Sigmoid colon (tissue), 7 donors: Measurements from ENCODE around the gene LUC7L2. TPM values are rescaled to one million over a fixed set of nuclear protein-coding genes. Genes with fewer than 3 reads are reported as not detected.
"Not testable (repeated sequence)": the region's sequence is repeated elsewhere in the genome, so short reads cannot be mapped to it uniquely, and the experiment has no call there.

Source experiments
- DNase-seq: peaks from one replicate; pipeline ENCODE4 v3.0.0-alpha.2; 2019
- H3K27ac ChIP-seq, 4 donors: fragments of 200-600 bp; sonication (generic); one replicate each; pipeline ENCODE4 v1.5.1; 2016 to 2019; ENCODE audit warnings: mild to moderate bottlenecking in 1 of 4
- H3K27me3 ChIP-seq, 3 donors: fragments of 200-600 bp; sonication (generic); one replicate each; pipeline ENCODE4 v1.5.1; 2019; ENCODE audit warnings: mild to moderate bottlenecking in 1 of 3
- H3K36me3 ChIP-seq, 4 donors: fragments of 200-600 bp; sonication (generic); one replicate each; pipeline ENCODE4 v1.5.1; 2016 to 2019
- H3K4me1 ChIP-seq, 4 donors: fragments of 200-600 bp; sonication (generic); one replicate each; pipeline ENCODE4 v1.5.1; 2017 to 2019
- H3K4me3 ChIP-seq, 4 donors: fragments of 200-600 bp; sonication (generic); one replicate each; pipeline ENCODE4 v1.5.1; 2017 to 2019; ENCODE audit warnings: mild to moderate bottlenecking in 2 of 4, moderate library complexity in 1 of 4
- H3K9me3 ChIP-seq, 4 donors: fragments of 200-600 bp in 3 of 4; sonication (generic) in 3 of 4; one replicate each; pipeline versions ENCODE4 v1.5.1 to v1.6.1; 2013 to 2019
- EP300 ChIP-seq, 4 donors: sonication (generic); formaldehyde crosslinking; IDR thresholded peaks; one replicate each; pipeline ENCODE4 v1.6.1; 2017; ENCODE audit warnings: antibody characterized with exemption in 4 of 4
- POLR2A ChIP-seq, 2 donors: fragments of 450-650 bp; IDR thresholded peaks; one replicate each; pipeline ENCODE4 v1.6.1; 2016; ENCODE audit warnings: antibody characterized with exemption in 2 of 2, mild to moderate bottlenecking in 2 of 2, moderate library complexity in 2 of 2
- POLR2AphosphoS5 ChIP-seq, 4 donors: sonication (generic); formaldehyde crosslinking; IDR thresholded peaks; one replicate each; pipeline ENCODE4 v1.6.1; 2017; ENCODE audit warnings: antibody characterized with exemption in 4 of 4
- WGBS, 2 donors: extraction: QIAGEN DNeasy Blood & Tissue Kit; methylation state at CpG; one replicate each; pipeline ENCODE4 v1.1.7; 2013; 5-methylcytosine and 5-hydroxymethylcytosine counted together
- intact Hi-C: fragments of 100-400 bp; cut with DNase I; formaldehyde crosslinking; loops from one replicate; pipeline ENCODE4 v1.15.1; 2023
- polyA plus RNA-seq, 3 donors: library from polyadenylated mRNA; stranded (reverse); fragments of 200-250 nt; gene quantifications; one replicate each; pipeline ENCODE4 v1.2.3, GENCODE V29; 2013
- total RNA-seq, 4 donors: library from RNA; depleted of rRNA; stranded (reverse); fragments of >200 nt; gene quantifications; one replicate each; pipeline ENCODE4 v1.1.0, GENCODE V29; 2016
- TF ChIP-seq, protein P1 (sequence below), 4 experiments: fragments of 450-650 bp in 3 of 4; fragments of 200-600 bp in 1 of 4; IDR thresholded peaks; one replicate each; pipeline ENCODE4 v1.5.1; 2016 to 2019; ENCODE audit warnings: antibody characterized with exemption in 4 of 4, mild to moderate bottlenecking in 3 of 4, moderate library complexity in 2 of 4
- donor health status: healthy with polysubstance abuse.
- donor health status: Bipolar disorder and iron deficiency.
- donor health status: healthy.

The LUC7L2 gene
- total and polyA plus RNA-seq, 7 donors: 23.8 to 79.1 (median 67.1) TPM

DNA sequence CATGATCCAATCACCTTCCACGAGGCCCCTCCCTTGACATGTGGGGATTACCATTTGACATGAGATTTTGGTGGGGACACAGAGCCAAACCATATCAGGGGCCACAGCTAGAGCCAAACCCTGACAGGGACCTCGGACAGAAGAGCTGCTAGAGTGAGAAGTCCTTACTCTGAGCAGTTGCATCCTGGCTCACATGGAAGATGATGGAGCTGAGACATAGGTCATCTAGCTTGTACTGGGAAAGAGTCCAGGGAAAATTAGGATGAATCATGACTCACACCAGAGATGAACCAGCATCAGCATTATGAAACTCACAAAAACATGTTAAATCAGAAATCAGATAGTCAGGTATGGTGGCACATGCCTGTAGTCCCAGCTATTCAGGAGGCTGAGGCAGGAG lies 31.3 kb upstream of the LUC7L2 start:
- no peaks in the 10 kb centered on the region for H3K4me1 ChIP-seq
- H3K27ac ChIP-seq: no peak overlapping the region
- 75 to 80% methylated on average over 2 of the region's 2 CpGs for WGBS, 2 donors
- no peaks in the 10 kb centered on the region for H3K36me3 ChIP-seq
- H3K9me3 ChIP-seq: no peaks in the 10 kb centered on the region
- no peak for DNase-seq
- intact Hi-C loops: no loop called here
- TF ChIP-seq POLR2A (IDR thresholded peaks at IDR 0.05): no peak
- TF ChIP-seq POLR2AphosphoS5 (IDR thresholded peaks at IDR 0.05): no peak
- no peak for TF ChIP-seq EP300 (IDR thresholded peaks at IDR 0.05)
- TF ChIP-seq, protein P1, sequence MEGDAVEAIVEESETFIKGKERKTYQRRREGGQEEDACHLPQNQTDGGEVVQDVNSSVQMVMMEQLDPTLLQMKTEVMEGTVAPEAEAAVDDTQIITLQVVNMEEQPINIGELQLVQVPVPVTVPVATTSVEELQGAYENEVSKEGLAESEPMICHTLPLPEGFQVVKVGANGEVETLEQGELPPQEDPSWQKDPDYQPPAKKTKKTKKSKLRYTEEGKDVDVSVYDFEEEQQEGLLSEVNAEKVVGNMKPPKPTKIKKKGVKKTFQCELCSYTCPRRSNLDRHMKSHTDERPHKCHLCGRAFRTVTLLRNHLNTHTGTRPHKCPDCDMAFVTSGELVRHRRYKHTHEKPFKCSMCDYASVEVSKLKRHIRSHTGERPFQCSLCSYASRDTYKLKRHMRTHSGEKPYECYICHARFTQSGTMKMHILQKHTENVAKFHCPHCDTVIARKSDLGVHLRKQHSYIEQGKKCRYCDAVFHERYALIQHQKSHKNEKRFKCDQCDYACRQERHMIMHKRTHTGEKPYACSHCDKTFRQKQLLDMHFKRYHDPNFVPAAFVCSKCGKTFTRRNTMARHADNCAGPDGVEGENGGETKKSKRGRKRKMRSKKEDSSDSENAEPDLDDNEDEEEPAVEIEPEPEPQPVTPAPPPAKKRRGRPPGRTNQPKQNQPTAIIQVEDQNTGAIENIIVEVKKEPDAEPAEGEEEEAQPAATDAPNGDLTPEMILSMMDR (IDR thresholded peaks at IDR 0.05): no peak
- H3K27me3 ChIP-seq: no peaks in the 10 kb centered on the region
- no peak overlapping the region for H3K4me3 ChIP-seq

DNA sequence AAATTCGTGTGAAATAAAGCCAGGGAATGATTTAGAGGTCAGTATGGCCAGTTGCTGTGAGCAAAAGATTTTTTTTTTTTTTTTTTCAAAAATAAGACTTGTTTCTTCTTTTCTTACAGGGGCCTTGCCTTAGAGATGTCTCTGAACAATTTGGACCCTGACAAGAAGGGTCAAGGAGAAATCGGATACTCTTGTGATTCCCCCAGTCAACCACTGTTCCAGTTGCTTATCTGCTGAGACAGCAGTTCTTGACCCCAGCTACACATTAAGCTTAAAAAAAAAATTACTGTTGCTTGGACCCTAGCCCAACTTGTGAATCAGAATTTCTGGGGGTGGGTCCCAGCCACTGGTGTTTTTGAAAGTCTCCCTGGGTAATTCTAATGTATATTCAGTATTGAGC lies 30.6 kb upstream of the LUC7L2 start:
- intact Hi-C loops: no loop called here
- H3K27me3 ChIP-seq: no peaks in the 10 kb centered on the region
- H3K27ac ChIP-seq: no peak overlapping the region
- no peaks in the 10 kb centered on the region for H3K9me3 ChIP-seq
- no peaks in the 10 kb centered on the region for H3K4me1 ChIP-seq
- no peak for DNase-seq
- no peak for TF ChIP-seq POLR2A (IDR thresholded peaks at IDR 0.05)
- TF ChIP-seq EP300 (IDR thresholded peaks at IDR 0.05): no peak
- TF ChIP-seq, protein P1 (IDR thresholded peaks at IDR 0.05): no peak
- no peak for TF ChIP-seq POLR2AphosphoS5 (IDR thresholded peaks at IDR 0.05)
- 44 to 68% methylated on average over 2 of the region's 2 CpGs for WGBS, 2 donors
- no peaks in the 10 kb centered on the region for H3K36me3 ChIP-seq
- H3K4me3 ChIP-seq: no peak overlapping the region

DNA sequence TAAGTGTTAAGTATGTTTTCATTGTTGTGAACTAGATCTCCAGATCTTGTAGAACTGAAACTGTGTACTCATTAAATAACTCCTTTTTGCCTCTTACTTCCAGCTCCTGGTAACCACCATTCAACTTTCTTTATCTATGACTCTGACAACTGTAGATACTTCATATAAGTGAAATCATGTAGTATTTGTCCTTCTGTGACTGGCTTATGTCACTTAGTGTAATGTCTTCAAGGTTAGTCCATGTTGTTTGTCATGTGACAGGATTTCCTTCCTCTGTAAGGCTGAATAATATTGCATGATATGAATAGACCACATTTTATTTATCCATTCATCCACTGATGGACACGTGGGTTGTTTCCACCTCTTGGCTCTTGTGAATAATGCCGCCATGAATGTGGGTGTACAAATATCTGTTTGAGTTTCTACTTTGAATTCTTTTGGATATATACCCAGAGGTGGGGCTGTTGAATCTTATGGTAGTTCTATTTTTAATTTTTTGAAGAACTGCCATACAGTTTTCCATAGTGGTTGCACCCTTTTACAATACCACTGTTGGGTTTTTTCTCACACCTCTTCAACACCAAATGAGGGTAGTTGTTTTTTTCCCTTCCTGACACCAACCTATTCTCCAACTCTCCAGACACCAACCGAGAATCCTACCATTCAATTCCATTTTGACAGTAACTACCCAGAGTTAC lies 29.2 kb upstream of the LUC7L2 start:
- intact Hi-C loops: no loop called here
- TF ChIP-seq POLR2AphosphoS5 (IDR thresholded peaks at IDR 0.05): no peak
- TF ChIP-seq EP300 (IDR thresholded peaks at IDR 0.05): no peak
- no peak for TF ChIP-seq POLR2A (IDR thresholded peaks at IDR 0.05)
- TF ChIP-seq, protein P1 (IDR thresholded peaks at IDR 0.05): no peak

DNA sequence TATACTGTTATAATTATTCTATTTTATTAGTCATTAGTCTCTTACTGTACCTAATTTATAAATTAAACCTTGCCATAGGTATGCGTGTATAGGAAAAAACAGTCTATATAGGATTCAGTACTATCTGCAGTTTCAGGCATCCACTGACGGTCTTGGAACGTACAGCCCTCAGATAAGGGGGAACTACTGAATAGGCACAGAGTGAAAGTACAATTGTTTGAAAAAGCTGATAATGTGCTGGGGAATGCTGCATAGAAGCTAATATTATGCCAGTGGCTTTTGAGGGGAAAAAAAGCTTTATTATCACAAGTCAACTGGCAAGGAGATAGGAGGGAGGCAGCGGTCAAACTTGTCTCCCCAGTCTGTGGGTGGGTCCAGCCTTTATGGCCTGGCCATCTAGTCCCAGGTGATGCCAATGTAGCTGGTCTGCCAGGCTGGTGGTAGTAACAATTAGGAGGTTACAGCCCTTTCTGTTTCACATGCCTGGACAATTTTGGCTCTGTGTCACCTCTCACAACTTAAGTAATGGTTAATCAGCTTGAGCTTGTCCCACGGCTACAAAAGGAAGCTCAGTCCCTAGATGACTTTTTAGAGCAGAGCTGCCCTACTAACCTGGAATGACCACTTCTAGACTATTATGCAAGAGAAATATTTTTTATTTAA lies 26.9 kb upstream of the LUC7L2 start:
- 20 to 69% methylated on average over 5 of the region's 5 CpGs for WGBS, 2 donors
- no peaks in the 10 kb centered on the region for H3K9me3 ChIP-seq
- no peaks in the 10 kb centered on the region for H3K4me1 ChIP-seq
- no peak for DNase-seq
- H3K4me3 ChIP-seq: no peak overlapping the region
- no peak overlapping the region for H3K27ac ChIP-seq
- no peaks in the 10 kb centered on the region for H3K36me3 ChIP-seq
- H3K27me3 ChIP-seq: no peaks in the 10 kb centered on the region
- no peak for TF ChIP-seq EP300 (IDR thresholded peaks at IDR 0.05)
- TF ChIP-seq POLR2A (IDR thresholded peaks at IDR 0.05): no peak
- TF ChIP-seq POLR2AphosphoS5 (IDR thresholded peaks at IDR 0.05): no peak
- TF ChIP-seq, protein P1 (IDR thresholded peaks at IDR 0.05): no peak
- intact Hi-C loops: no loop called here

More for the DNA sequence above, 29.2 kb upstream of the LUC7L2 start:
- Histone ChIP-seq H3K36me3 (no peaks in the 10 kb centered on the region), H3K27ac (no peak overlapping the region), H3K27me3 (no peaks in the 10 kb centered on the region), H3K9me3 (no peaks in the 10 kb centered on the region), H3K4me1 (no peaks in the 10 kb centered on the region), H3K4me3 (no peak overlapping the region)
- 87 to 90% methylated on average over 3 of the region's 3 CpGs for WGBS, 2 donors
- no peak for DNase-seq

DNA sequence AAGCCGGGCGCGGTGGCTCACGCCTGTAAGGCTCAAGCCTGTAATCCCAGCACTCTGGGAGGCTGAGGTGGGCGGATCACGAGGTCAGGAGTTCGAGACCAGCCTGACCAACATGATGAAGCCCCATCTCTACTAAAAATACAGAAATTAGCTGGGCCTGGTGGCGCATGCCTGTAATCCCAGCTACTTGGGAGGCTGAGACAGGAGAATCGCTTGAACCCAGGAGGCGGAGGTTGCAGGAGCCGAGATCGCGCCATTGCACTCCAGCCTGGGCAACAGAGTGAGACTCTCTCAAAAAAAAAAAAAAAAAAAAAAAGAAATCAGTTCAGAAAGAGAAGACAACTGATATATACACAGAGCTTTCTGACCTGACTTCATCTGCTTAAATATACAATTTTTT lies 26.3 kb upstream of the LUC7L2 start:
- H3K9me3 ChIP-seq, H3K4me3 ChIP-seq, H3K4me1 ChIP-seq, intact Hi-C loops, DNase-seq, H3K27ac ChIP-seq, H3K27me3 ChIP-seq, H3K36me3 ChIP-seq: not testable (repeated sequence)
- WGBS, 2 donors: 85 to 95% methylated on average over 13 of the region's 13 CpGs
